Panc1 (cell line): ENCODE data around the gene PEF1.

Experiments used
- POLR2AphosphoS5 ChIP-seq: IDR thresholded peaks from 2 replicates; pipeline ENCODE4 v1.6.1; 2012; ENCODE audit warnings: mild to moderate bottlenecking, low read depth, low read length, moderate library complexity
- TF ChIP-seq, protein P1 (sequence below): fragments of 450-650 bp; IDR thresholded peaks from 2 replicates; pipeline ENCODE4 v1.5.1; 2017; ENCODE audit warnings: mild to moderate bottlenecking

GRCh38 chr1:31667065-31667785, 22.5 kb upstream of the PEF1 start:
- TF ChIP-seq, protein P1, sequence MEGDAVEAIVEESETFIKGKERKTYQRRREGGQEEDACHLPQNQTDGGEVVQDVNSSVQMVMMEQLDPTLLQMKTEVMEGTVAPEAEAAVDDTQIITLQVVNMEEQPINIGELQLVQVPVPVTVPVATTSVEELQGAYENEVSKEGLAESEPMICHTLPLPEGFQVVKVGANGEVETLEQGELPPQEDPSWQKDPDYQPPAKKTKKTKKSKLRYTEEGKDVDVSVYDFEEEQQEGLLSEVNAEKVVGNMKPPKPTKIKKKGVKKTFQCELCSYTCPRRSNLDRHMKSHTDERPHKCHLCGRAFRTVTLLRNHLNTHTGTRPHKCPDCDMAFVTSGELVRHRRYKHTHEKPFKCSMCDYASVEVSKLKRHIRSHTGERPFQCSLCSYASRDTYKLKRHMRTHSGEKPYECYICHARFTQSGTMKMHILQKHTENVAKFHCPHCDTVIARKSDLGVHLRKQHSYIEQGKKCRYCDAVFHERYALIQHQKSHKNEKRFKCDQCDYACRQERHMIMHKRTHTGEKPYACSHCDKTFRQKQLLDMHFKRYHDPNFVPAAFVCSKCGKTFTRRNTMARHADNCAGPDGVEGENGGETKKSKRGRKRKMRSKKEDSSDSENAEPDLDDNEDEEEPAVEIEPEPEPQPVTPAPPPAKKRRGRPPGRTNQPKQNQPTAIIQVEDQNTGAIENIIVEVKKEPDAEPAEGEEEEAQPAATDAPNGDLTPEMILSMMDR: no peak
- no peak for TF ChIP-seq POLR2AphosphoS5
